Common myeloid progenitor, CD34-positive (primary cell): ENCODE results near the gene IDS.
"Not testable (repeated sequence)": the region's sequence is repeated elsewhere in the genome, so short reads cannot be mapped to it uniquely, and the experiment has no call there.

ENCODE experiments used
- CTCF ChIA-PET: fragments of 350-600 bp; sonication (Branson Sonifier 250); formaldehyde crosslinking; loops from one replicate; lab custom pipeline; 2021; ENCODE audit warnings: antibody characterized with exemption; lab: Charles Lee
- POLR2A ChIA-PET: fragments of 350-600 bp; sonication (Branson Sonifier 250); formaldehyde crosslinking; loops from one replicate; lab custom pipeline; 2021; ENCODE audit warnings: antibody characterized with exemption; lab: Charles Lee
- DNase-seq, 3 donors: peaks; one replicate each; pipeline versions ENCODE4 v3.0.0 to v3.0.0-alpha.2; 2013
- H3K27ac ChIP-seq, 2 experiments: 1 replicate in 1 of 2; 2 replicates in 1 of 2; pipeline ENCODE4 v1.7.0; 2013; ENCODE audit warnings: inconsistent platforms in 2 of 2, low read length in 2 of 2, mild to moderate bottlenecking in 2 of 2, low read depth in 1 of 2, moderate library complexity in 1 of 2; ENCODE audit not compliant: severe bottlenecking in 2 of 2, insufficient read depth in 1 of 2, poor library complexity in 1 of 2
- H3K27me3 ChIP-seq, 5 experiments: replicated peaks in 2 of 5; 1 replicate in 3 of 5; 2 replicates in 2 of 5; pipeline versions ENCODE4 v1.6.1 to v1.7.0; 2013; ENCODE audit warnings: low read length in 4 of 5, mild to moderate bottlenecking in 2 of 5, moderate library complexity in 2 of 5, inconsistent platforms in 1 of 5; ENCODE audit not compliant: insufficient read depth in 5 of 5, control insufficient read depth in 4 of 5
- H3K36me3 ChIP-seq, 4 experiments: 1 replicate in 2 of 4; 2 replicates in 2 of 4; pipeline versions ENCODE4 v1.6.1 to v1.7.0; 2013; ENCODE audit warnings: low read length in 3 of 4, control low read depth in 1 of 4, mild to moderate bottlenecking in 1 of 4; ENCODE audit not compliant: control insufficient read depth in 4 of 4, insufficient read depth in 4 of 4
- H3K4me1 ChIP-seq, 4 experiments: 1 replicate in 3 of 4; 2 replicates in 1 of 4; pipeline versions ENCODE4 v1.6.1 to v1.7.1; 2013; ENCODE audit warnings: low read length in 3 of 4, mild to moderate bottlenecking in 3 of 4, control low read depth in 1 of 4, inconsistent platforms in 1 of 4, moderate library complexity in 1 of 4; ENCODE audit not compliant: control insufficient read depth in 4 of 4, insufficient read depth in 4 of 4; ENCODE audit errors: control extremely low read depth in 1 of 4
- H3K4me3 ChIP-seq, 7 experiments: 1 replicate in 4 of 7; 2 replicates in 3 of 7; pipeline versions ENCODE4 v1.5.1 to v1.7.0; 2013; ENCODE audit warnings: mild to moderate bottlenecking in 7 of 7, low read length in 6 of 7, moderate library complexity in 6 of 7, inconsistent platforms in 2 of 7, low read depth in 2 of 7, control low read depth in 1 of 7; ENCODE audit not compliant: insufficient read depth in 4 of 7, control insufficient read depth in 1 of 7; ENCODE audit errors: extremely low read depth in 1 of 7
- H3K9me3 ChIP-seq, 5 experiments: 1 replicate in 4 of 5; 2 replicates in 1 of 5; pipeline versions ENCODE4 v1.6.1 to v1.7.1; 2013; ENCODE audit warnings: low read length in 4 of 5, mild to moderate bottlenecking in 2 of 5, inconsistent platforms in 1 of 5, low read depth in 1 of 5, moderate library complexity in 1 of 5; ENCODE audit not compliant: control insufficient read depth in 4 of 5, insufficient read depth in 2 of 5; ENCODE audit errors: control extremely low read depth in 1 of 5
- WGBS: methylation state at CpG from one replicate; pipeline ENCODE4 v1.1.5; 2013; ENCODE audit not compliant: insufficient coverage; 5-methylcytosine and 5-hydroxymethylcytosine counted together

The IDS gene

DNA sequence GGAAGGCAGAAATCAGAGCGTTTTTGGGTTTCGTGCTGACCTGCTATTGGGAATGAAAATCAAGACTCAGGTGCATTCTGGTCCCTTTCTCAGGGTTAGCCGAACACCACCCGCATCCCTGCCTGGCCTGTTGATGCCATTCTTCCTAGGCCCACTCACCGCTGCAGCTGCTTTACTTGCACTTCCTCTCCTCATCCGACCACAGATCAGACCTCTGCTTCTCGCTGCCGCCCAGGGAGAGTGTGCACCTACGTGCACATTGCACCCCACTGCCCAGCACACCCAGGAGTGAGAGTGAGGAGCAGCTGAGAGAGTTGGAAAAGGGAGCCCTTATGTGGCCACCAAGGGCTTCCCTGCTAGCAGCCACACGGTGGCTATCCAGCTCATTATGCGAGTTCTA, 32.4 kb upstream of the IDS start:
- H3K36me3 ChIP-seq, CTCF ChIA-PET, DNase-seq, H3K4me3 ChIP-seq, H3K9me3 ChIP-seq, H3K27ac ChIP-seq, POLR2A ChIA-PET, H3K27me3 ChIP-seq: not testable (repeated sequence)
- H3K4me1 ChIP-seq, result peaks cover 0 to 21% (median 10%) of the 10 kb centered on the region in 4 experiments
- WGBS, result no CpG with 5 or more reads among the region's 11 CpGs

DNA sequence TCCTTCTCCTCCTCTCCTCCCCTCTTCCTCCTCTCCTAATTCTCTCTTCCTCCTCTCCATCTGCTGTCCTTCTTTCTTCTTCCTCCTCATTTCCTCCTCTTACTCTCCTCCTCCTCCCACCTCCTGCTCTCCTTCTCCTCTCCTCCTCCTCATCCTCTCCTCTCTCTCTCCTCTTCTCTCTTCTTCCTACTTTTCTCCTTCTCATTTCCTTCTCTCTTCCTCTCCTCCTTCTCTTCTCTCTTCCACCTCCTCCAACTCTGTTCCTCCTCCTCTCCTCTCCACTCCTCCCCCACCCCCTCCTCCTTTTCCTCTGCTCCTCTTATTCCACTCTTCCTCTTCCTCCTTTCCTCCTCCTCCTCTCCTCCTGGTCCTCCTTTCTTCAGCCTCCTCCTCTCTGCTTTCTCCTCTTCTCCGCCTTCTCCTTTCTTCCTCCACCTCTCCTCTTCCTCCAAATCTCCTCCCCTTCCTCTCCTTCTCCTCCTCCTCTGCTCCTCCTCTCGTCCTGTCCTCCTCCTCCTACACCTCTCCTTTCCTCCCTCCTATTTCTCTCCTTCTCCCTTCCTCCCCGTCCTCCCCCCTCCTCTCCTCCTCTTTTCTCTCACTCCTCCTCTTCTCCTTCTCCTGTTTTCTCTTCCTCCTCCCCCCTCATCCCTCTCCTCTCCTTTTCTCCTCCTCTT, 30.0 kb upstream of the IDS start:
- H3K9me3 ChIP-seq, H3K27ac ChIP-seq, H3K4me3 ChIP-seq, POLR2A ChIA-PET, H3K36me3 ChIP-seq, H3K27me3 ChIP-seq, DNase-seq: not testable (repeated sequence)
- CTCF ChIA-PET, result interaction anchor here (1.0 to 1.2 kb wide), 2 partner anchors 21 to 24 kb away, joined by 3 read pairs; no protein-coding TSS in a partner anchor
- WGBS, result 66% methylated on average over 3 of the region's 3 CpGs
- H3K4me1 ChIP-seq, result peaks cover 0 to 24% (median 9%) of the 10 kb centered on the region in 4 experiments

- H3K27me3 ChIP-seq, DNase-seq, H3K9me3 ChIP-seq, CTCF ChIA-PET, POLR2A ChIA-PET, H3K27ac ChIP-seq, H3K4me3 ChIP-seq: not testable (repeated sequence)
- H3K36me3 ChIP-seq, result peaks cover 0 to 13% (median 1%) of the 10 kb centered on the region in 4 experiments
- no CpG with 5 or more reads among the region's 11 CpGs for WGBS
- peaks cover 0 to 23% (median 8%) of the 10 kb centered on the region in 4 experiments for H3K4me1 ChIP-seq
Observed at GRCh38 chrX:149533999-149534398, 28.9 kb upstream of the IDS start.

DNA sequence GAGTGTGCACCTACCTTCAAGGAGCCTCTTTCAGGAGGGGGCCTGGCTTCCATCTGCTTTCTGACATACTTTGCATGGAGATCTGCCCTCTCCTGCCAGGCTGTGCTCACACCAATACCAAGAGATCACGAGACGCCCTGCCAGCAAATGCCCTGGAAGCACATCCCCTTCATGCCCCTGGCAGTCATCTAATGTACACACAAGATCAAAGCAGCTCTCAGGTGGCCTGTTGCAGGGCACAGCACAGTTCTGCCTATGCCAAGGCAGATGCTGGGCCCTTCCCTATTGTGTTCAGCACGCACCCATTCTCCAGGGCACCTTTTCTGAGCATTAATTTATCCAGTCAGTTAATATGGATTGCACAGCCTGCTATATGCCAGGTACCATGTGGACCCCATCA, 27.8 kb upstream of the IDS start:
- WGBS, result no CpG with 5 or more reads among the region's 3 CpGs
- Histone ChIP-seq H3K36me3 (peaks cover 0 to 14% (median 1%) of the 10 kb centered on the region in 4 experiments), H3K4me1 (peaks cover 0 to 21% (median 7%) of the 10 kb centered on the region in 4 experiments)
- POLR2A ChIA-PET, CTCF ChIA-PET, H3K27ac ChIP-seq, H3K27me3 ChIP-seq, DNase-seq, H3K9me3 ChIP-seq, H3K4me3 ChIP-seq: not testable (repeated sequence)

DNA sequence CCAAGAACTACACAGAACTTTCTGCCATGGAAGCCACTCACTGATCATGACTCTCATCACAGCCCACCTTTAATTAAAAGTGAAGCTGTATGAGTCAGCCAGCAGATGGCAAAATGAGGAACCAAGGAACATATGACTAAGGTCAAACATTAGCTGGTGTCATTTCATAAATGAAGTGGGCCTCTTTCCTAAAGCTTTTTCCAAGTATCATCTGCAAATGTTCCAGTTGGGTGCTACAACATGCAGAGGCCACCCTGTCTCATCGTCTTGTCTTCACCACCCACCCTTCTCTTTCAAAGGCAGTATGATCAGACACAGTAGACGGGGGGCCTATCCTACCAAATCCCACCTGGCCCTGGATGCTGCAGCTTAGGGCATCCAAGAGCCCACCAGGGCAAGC, 26.5 kb upstream of the IDS start:
- ChIA-PET CTCF (interaction anchor here (0.9 to 1.7 kb wide), 5 partner anchors 9 to 24 kb away, joined by 4 to 7 read pairs (median 5); partner anchors contain the start of gene EOLA1), POLR2A (interaction anchor here (0.7 to 0.9 kb wide), 2 partner anchors 18 to 26 kb away, joined by 3 read pairs; partner anchors contain the start of gene IDS)
- Histone ChIP-seq H3K9me3 (no peaks in the 10 kb centered on the region), H3K36me3 (peaks cover 0 to 14% (median 1%) of the 10 kb centered on the region in 4 experiments), H3K4me1 (peaks cover 0 to 21% (median 7%) of the 10 kb centered on the region in 4 experiments), H3K27ac (peak overlapping the region in 1 of 2 experiments; percentile 44), H3K27me3 (no peaks in the 10 kb centered on the region), H3K4me3 (no peak overlapping the region)
- peak in 2 of 3 donors; percentile 82 to 87 for DNase-seq
- WGBS, result 49% methylated on average over 2 of the region's 2 CpGs

DNA sequence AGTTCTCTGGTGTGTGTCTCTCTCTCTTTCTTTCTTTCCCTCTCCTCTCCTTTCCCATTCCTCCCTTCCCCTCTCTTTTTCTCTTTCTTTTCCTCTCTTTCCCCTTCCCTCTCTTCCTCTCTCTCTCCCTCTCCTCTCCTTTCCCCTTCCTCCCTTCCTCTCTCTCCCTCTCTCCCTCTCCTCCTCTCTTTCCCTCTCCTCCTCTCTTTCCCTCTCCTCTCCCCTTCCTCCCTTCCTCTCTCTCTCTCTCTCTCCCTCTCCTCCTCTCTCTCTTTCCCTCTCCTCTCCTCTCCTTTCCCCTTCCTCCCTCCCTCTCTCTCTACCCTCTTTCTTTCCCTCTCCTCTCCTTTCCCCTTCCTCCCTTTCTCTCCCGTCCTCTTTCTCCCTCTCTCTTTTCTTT, 23.3 kb upstream of the IDS start:
- Histone ChIP-seq H3K27ac (peak overlapping the region in 1 of 2 experiments; percentile 9), H3K4me3 (no peak overlapping the region), H3K27me3 (no peaks in the 10 kb centered on the region), H3K36me3 (peaks cover 0 to 6% (median 1%) of the 10 kb centered on the region in 4 experiments), H3K9me3 (no peaks in the 10 kb centered on the region), H3K4me1 (peaks cover 0 to 28% (median 22%) of the 10 kb centered on the region in 4 experiments)
- CTCF ChIA-PET, result interaction anchor here (0.6 to 9.8 kb wide), 4 partner anchors 16 to 108 kb away, joined by 3 to 99 read pairs (median 4); no protein-coding TSS in a partner anchor
- no CpG with 5 or more reads among the region's 1 CpG for WGBS
- no peak for DNase-seq
- POLR2A ChIA-PET, result interaction anchor here (1.1 kb wide), 1 partner anchor 18 kb away, joined by 8 read pairs; no protein-coding TSS in a partner anchor

- Histone ChIP-seq H3K4me3 (no peak overlapping the region), H3K27ac (no peak overlapping the region), H3K27me3 (no peaks in the 10 kb centered on the region), H3K9me3 (no peaks in the 10 kb centered on the region), H3K4me1 (peaks cover 0 to 33% (median 25%) of the 10 kb centered on the region in 4 experiments), H3K36me3 (peaks cover 0 to 6% (median 1%) of the 10 kb centered on the region in 4 experiments)
- WGBS, result 75% methylated on average over 1 of the region's 1 CpG
- CTCF ChIA-PET, result interaction anchor here (0.6 to 9.8 kb wide), 3 partner anchors 11 to 27 kb away, joined by 3 to 99 read pairs (median 6); no protein-coding TSS in a partner anchor
- peak in 2 of 3 donors; percentile 55 to 62 for DNase-seq
- POLR2A ChIA-PET, result interaction anchor here (1.1 kb wide), 1 partner anchor 18 kb away, joined by 8 read pairs; no protein-coding TSS in a partner anchor
Observed at GRCh38 chrX:149527705-149528104, 22.6 kb upstream of the IDS start.
